GM23248 (cell line): Measurements from ENCODE around the gene ADGRA3. TPM values are rescaled to one million over a fixed set of nuclear protein-coding genes. Genes with fewer than 3 reads are reported as not detected.

ENCODE experiments used
- DNase-seq: peaks from one replicate; pipeline ENCODE4 v3.0.0-alpha.2; 2015
- H2AFZ ChIP-seq: fragments of 200-600 bp; sonication (generic); 2 replicates; pipeline ENCODE4 v1.6.1; 2016; ENCODE audit warnings: antibody characterized with exemption
- H3F3A ChIP-seq: fragments of 200-600 bp; sonication (generic); 2 replicates; pipeline ENCODE4 v1.6.1; 2016; ENCODE audit warnings: mild to moderate bottlenecking, antibody characterized with exemption, mixed run types; ENCODE audit not compliant: insufficient read depth
- H3K27ac ChIP-seq: fragments of 200-600 bp; sonication (generic); 2 replicates; pipeline ENCODE4 v1.5.1; 2016; ENCODE audit warnings: mild to moderate bottlenecking
- H3K27me3 ChIP-seq: fragments of 200-600 bp; sonication (generic); replicated peaks from 2 replicates; pipeline ENCODE4 v1.6.1; 2016; ENCODE audit warnings: mild to moderate bottlenecking; ENCODE audit not compliant: insufficient read depth
- H3K36me3 ChIP-seq: fragments of 200-600 bp; sonication (generic); 2 replicates; pipeline ENCODE4 v1.6.1; 2016; ENCODE audit warnings: low read depth, mild to moderate bottlenecking
- H3K4me1 ChIP-seq: fragments of 200-600 bp; sonication (generic); 2 replicates; pipeline ENCODE4 v1.6.1; 2016; ENCODE audit warnings: mild to moderate bottlenecking; ENCODE audit not compliant: insufficient read depth
- H3K4me2 ChIP-seq: fragments of 200-600 bp; sonication (generic); one replicate; pipeline ENCODE4 v1.6.1; 2016; ENCODE audit warnings: mild to moderate bottlenecking; ENCODE audit not compliant: unreplicated experiment
- H3K4me3 ChIP-seq: fragments of 200-600 bp; sonication (generic); 2 replicates; pipeline ENCODE4 v1.5.1; 2016; ENCODE audit warnings: mild to moderate bottlenecking
- H3K79me2 ChIP-seq: fragments of 200-600 bp; sonication (generic); 2 replicates; pipeline ENCODE4 v1.6.1; 2016; ENCODE audit warnings: mild to moderate bottlenecking; ENCODE audit not compliant: insufficient read depth
- H3K9ac ChIP-seq: fragments of 200-600 bp; sonication (generic); 2 replicates; pipeline ENCODE4 v1.6.1; 2016; ENCODE audit warnings: mild to moderate bottlenecking
- H3K9me2 ChIP-seq: fragments of 200-600 bp; sonication (generic); 2 replicates; pipeline ENCODE4 v1.6.1; 2016; ENCODE audit warnings: mixed run types, mild to moderate bottlenecking, moderate library complexity; ENCODE audit not compliant: insufficient read depth
- H3K9me3 ChIP-seq: fragments of 200-600 bp; sonication (generic); one replicate; pipeline ENCODE4 v1.6.1; 2017; ENCODE audit warnings: low read depth
- H4K20me1 ChIP-seq: fragments of 200-600 bp; sonication (generic); 2 replicates; pipeline ENCODE4 v1.6.0; 2016; ENCODE audit not compliant: insufficient read depth
- EZH2 ChIP-seq: fragments of 200-600 bp; sonication (generic); IDR thresholded peaks from 2 replicates; pipeline ENCODE4 v1.6.1; 2018; ENCODE audit warnings: antibody characterized with exemption, mild to moderate bottlenecking; ENCODE audit not compliant: insufficient read depth, poor library complexity, severe bottlenecking
- EZH2phosphoT487 ChIP-seq: fragments of 200-600 bp; sonication (generic); IDR thresholded peaks from 2 replicates; pipeline ENCODE4 v1.6.1; 2018; ENCODE audit warnings: antibody characterized with exemption, moderate library complexity, mild to moderate bottlenecking, low read depth; ENCODE audit not compliant: insufficient read depth
- WGBS, 2 experiments: methylation state at CpG; one replicate each; pipeline ENCODE4 v1.1.6; 2015 to 2017; ENCODE audit warnings: low lambda C conversion rate in 2 of 2, low coverage in 1 of 2; ENCODE audit errors: missing lambda C conversion rate in 2 of 2; 5-methylcytosine and 5-hydroxymethylcytosine counted together
- in situ Hi-C: fragments of 300-500 bp; cut with MboI; formaldehyde crosslinking; loops from 2 replicates; pipeline ENCODE4 v1.15.0; 2020
- polyA plus RNA-seq: library from polyadenylated mRNA; unstranded; fragments of >200 nt; fragmentation: Nextera tagmentation; extraction: Ambion mirVana; gene quantifications from 2 replicates; pipeline ENCODE4 v1.2.1, GENCODE V29; 2016
- total RNA-seq: library from RNA; depleted of rRNA; stranded (reverse); fragments of >200 nt; shearing (Covaris generic); gene quantifications from 2 replicates; pipeline ENCODE4 v1.2.3, GENCODE V29; 2014

The ADGRA3 gene
- total and polyA plus RNA-seq, 2 experiments from 2014 or later = 1.1 to 7.8 TPM

DNA sequence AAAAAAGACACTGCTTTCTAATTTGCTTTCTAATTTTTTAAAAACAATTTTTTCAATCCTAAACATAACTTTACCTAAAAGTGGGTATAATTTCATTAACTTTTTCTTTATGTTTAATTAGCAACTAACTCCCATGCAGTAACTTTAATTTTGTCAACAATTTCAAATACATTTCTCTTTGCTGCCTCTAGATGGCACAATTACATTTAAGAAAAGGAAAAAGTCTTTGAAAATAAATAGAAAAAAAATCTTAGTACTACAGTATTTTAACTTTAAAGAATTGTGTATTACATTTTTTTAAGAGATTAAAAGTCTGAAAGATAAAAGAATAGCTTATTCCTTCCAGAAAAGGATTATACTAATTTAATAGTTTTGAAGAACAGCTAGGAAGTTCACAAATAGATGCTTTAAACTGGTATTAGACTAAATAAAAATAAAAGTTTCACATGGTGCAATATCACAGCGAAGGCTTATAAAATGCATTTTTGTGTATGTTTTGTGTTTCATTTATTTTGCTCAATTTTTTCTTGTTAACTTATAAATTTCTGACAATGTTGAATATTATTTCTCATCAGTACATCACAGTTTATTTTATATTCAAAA lies 105.1 kb downstream of the ADGRA3 start:
- H3K9ac ChIP-seq = no peak overlapping the region
- no peaks in the 10 kb centered on the region for H3K36me3 ChIP-seq
- peak; percentile 55 for DNase-seq
- in situ Hi-C loops = loop anchor here (10.0 kb wide), 1 partner anchor 284 kb away; the partner anchor contains the start of gene GBA3
- no peaks in the 10 kb centered on the region for H3K27me3 ChIP-seq
- no peaks in the 10 kb centered on the region for H3K9me2 ChIP-seq
- no peak overlapping the region for H3K4me3 ChIP-seq
- H3K4me1 ChIP-seq = no peaks in the 10 kb centered on the region
- no peak overlapping the region for H3K4me2 ChIP-seq
- H3F3A ChIP-seq = no peaks in the 10 kb centered on the region
- TF ChIP-seq EZH2 (no peak), EZH2phosphoT487 (no peak)
- no peaks in the 10 kb centered on the region for H3K9me3 ChIP-seq
- 63 to 65% methylated on average over 1 of the region's 1 CpG for WGBS, 2 experiments
- no peak overlapping the region for H2AFZ ChIP-seq
- no peaks in the 10 kb centered on the region for H3K79me2 ChIP-seq
- H3K27ac ChIP-seq = no peak overlapping the region
- H4K20me1 ChIP-seq = no peaks in the 10 kb centered on the region

DNA sequence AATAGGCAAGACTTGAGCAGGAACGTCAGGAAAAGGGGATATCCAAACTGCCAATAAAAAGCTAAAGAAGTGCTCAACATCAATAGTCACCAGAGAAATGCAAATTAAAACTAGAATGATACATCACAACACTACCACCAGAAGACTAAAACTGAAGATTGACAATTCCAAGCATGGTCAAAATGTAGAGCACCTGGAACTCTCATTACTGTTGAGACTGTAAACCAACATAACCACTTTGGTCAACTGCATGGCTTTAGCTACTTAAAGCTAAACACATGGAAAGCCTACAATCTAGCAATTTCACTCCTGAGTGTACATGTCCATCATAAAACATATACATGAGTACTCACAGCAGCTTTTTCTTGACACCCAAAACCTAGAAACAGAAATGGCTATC lies 107.4 kb downstream of the ADGRA3 start:
- DNase-seq = no peak
- Histone ChIP-seq H3K4me2 (no peak overlapping the region), H3K36me3 (no peaks in the 10 kb centered on the region), H3K9me2 (no peaks in the 10 kb centered on the region), H3K9me3 (no peaks in the 10 kb centered on the region), H3F3A (no peaks in the 10 kb centered on the region), H2AFZ (no peak overlapping the region), H3K27me3 (no peaks in the 10 kb centered on the region), H4K20me1 (no peaks in the 10 kb centered on the region), H3K4me1 (no peaks in the 10 kb centered on the region), H3K9ac (no peak overlapping the region), H3K27ac (no peak overlapping the region), H3K79me2 (no peaks in the 10 kb centered on the region), H3K4me3 (no peak overlapping the region)
- TF ChIP-seq EZH2phosphoT487 = no peak
- no peak for TF ChIP-seq EZH2
- 92 to 95% methylated on average over 1 of the region's 1 CpG for WGBS, 2 experiments
- in situ Hi-C loops = no loop called here

DNA sequence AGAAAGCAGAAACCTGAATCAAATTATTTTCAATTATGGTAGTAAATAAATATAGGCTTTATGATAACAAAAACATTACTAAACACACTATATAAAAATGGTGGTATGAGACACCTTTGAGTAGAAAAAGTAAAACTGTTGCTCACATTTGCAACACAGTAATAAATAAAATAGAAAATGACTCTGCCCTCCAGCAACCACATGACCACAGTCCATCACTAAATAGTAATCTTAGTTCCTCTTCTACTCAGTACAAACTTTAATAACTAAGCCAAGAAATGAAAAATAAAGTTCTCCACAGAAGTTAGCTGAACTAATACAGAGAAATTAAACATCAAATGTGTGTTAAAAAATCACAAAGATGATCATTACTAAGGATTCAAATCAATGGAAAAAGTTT lies 108.5 kb downstream of the ADGRA3 start:
- H3K9me3 ChIP-seq = no peaks in the 10 kb centered on the region
- no peak overlapping the region for H3K4me2 ChIP-seq
- TF ChIP-seq EZH2phosphoT487 (no peak), EZH2 (no peak)
- H4K20me1 ChIP-seq = no peaks in the 10 kb centered on the region
- H3K79me2 ChIP-seq = no peaks in the 10 kb centered on the region
- no peak for DNase-seq
- no peak overlapping the region for H3K9ac ChIP-seq
- no peaks in the 10 kb centered on the region for H3K27me3 ChIP-seq
- H3K36me3 ChIP-seq = no peaks in the 10 kb centered on the region
- no peak overlapping the region for H3K27ac ChIP-seq
- no peaks in the 10 kb centered on the region for H3K9me2 ChIP-seq
- in situ Hi-C loops = no loop called here
- H3K4me3 ChIP-seq = no peak overlapping the region
- H3F3A ChIP-seq = no peaks in the 10 kb centered on the region
- H3K4me1 ChIP-seq = no peaks in the 10 kb centered on the region
- H2AFZ ChIP-seq = no peak overlapping the region

DNA sequence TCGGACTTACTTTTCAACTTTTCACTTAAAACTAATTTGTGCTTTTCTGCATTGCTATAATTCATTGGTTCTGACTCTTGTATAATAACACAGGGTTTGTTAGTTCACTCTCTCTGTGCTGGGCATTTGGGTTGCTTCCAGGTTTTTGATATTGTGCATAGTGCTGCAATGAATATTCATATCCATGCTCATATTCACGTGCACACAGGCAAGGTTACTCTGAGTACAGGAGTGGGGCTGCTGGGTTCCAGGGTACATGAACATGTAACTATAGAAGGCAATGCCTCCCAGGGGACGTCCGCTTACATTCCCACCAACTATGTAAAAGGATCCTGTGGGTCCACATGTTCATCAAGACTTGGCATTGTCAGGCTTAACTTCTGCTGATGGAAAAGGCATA lies 117.2 kb downstream of the ADGRA3 start:
- Histone ChIP-seq H3K4me1 (no peaks in the 10 kb centered on the region), H3K9me3 (no peaks in the 10 kb centered on the region), H3K9me2 (no peaks in the 10 kb centered on the region), H3K4me3 (no peak overlapping the region), H3K27ac (no peak overlapping the region), H2AFZ (no peak overlapping the region), H3K36me3 (no peaks in the 10 kb centered on the region), H3K4me2 (no peak overlapping the region), H3K9ac (no peak overlapping the region), H3K79me2 (no peaks in the 10 kb centered on the region), H3F3A (no peaks in the 10 kb centered on the region), H4K20me1 (no peaks in the 10 kb centered on the region), H3K27me3 (no peaks in the 10 kb centered on the region)
- in situ Hi-C loops = no loop called here
- TF ChIP-seq EZH2phosphoT487 (no peak), EZH2 (no peak)
- WGBS, 2 experiments = 96 to 97% methylated on average over 4 of the region's 4 CpGs
- no peak for DNase-seq

DNA sequence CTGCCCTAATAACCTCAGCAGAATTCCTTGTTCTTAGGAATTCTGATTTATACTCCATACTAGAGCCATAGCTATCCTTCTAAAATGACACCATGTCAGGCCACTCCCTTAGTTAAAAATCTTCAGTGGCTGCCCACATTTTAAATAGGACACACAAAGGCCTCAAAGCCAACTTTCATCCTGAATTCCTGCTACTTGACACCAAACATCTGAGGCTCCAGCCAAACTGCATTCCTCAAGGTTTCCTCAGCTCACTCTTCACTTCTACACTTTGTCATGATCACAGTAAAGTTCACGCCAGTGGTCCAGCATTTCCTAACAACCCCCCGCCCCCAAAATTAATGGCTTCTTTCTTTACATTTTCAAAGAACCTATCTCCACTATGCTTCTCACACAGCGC lies 124.3 kb downstream of the ADGRA3 start:
- Histone ChIP-seq H3K9ac (no peak overlapping the region), H3K27ac (no peak overlapping the region), H2AFZ (0 out of 2 replicates have a peak overlapping the region, but pooled peaks have one; percentile 15), H3K36me3 (no peaks in the 10 kb centered on the region), H3K4me2 (peak overlapping the region; percentile 4), H3K4me1 (peaks cover 14% of the 10 kb centered on the region), H3K9me3 (no peaks in the 10 kb centered on the region), H4K20me1 (no peaks in the 10 kb centered on the region), H3K79me2 (no peaks in the 10 kb centered on the region), H3K27me3 (no peaks in the 10 kb centered on the region), H3K9me2 (no peaks in the 10 kb centered on the region), H3F3A (peaks cover 11% of the 10 kb centered on the region), H3K4me3 (no peak overlapping the region)
- DNase-seq = peak; percentile 58
- TF ChIP-seq EZH2phosphoT487 (no peak), EZH2 (no peak)
- in situ Hi-C loops = no loop called here
- WGBS, 2 experiments = 70 to 78% methylated on average over 3 of the region's 3 CpGs
